Fibroblast of the conjunctiva (primary cell): ENCODE measurements around the gene A2ML1.
"Not testable (repeated sequence)": the region's sequence is repeated elsewhere in the genome, so short reads cannot be mapped to it uniquely, and the experiment has no call there.

Source experiments
- DNase-seq: peaks from one replicate; pipeline ENCODE4 v3.0.0-alpha.2; 2010; ENCODE audit warnings: low read depth

The A2ML1 gene

GRCh38 chr12:8855891-8856290 is 33.5 kb downstream of the A2ML1 start:
- DNase-seq: no peak

GRCh38 chr12:8859448-8859847 is 37.0 kb downstream of the A2ML1 start:
- DNase-seq: not testable (repeated sequence)

- peak; percentile 18 for DNase-seq
Observed at GRCh38 chr12:8860165-8860961, 37.9 kb downstream of the A2ML1 start.

- DNase-seq: no peak
Observed at GRCh38 chr12:8866429-8866828, 44.0 kb downstream of the A2ML1 start.

- no peak for DNase-seq
Observed at GRCh38 chr12:8867009-8867408, 44.6 kb downstream of the A2ML1 start.

GRCh38 chr12:8867786-8868185 is 45.4 kb downstream of the A2ML1 start:
- no peak for DNase-seq

- no peak for DNase-seq
Observed at GRCh38 chr12:8870586-8870985, 48.2 kb downstream of the A2ML1 start.

- DNase-seq: no peak
Observed at GRCh38 chr12:8871068-8871467, 48.6 kb downstream of the A2ML1 start.

- DNase-seq: no peak
Observed at GRCh38 chr12:8876887-8877286, 54.5 kb downstream of the A2ML1 start.

- no peak for DNase-seq
Observed at GRCh38 chr12:8886502-8887284, 64.3 kb downstream of the A2ML1 start.

GRCh38 chr12:8887285-8887715 is 64.9 kb downstream of the A2ML1 start:
- DNase-seq: no peak

GRCh38 chr12:8890313-8891085 is 68.1 kb downstream of the A2ML1 start:
- DNase-seq: no peak

- no peak for DNase-seq
Observed at GRCh38 chr12:8891976-8892375, 69.6 kb downstream of the A2ML1 start.

- no peak for DNase-seq
Observed at GRCh38 chr12:8894378-8894777, 72.0 kb downstream of the A2ML1 start.

GRCh38 chr12:8894986-8895385 is 72.6 kb downstream of the A2ML1 start:
- DNase-seq: no peak

- no peak for DNase-seq
Observed at GRCh38 chr12:8897081-8897480, 74.7 kb downstream of the A2ML1 start.

- DNase-seq: no peak
Observed at GRCh38 chr12:8899830-8900229, 77.4 kb downstream of the A2ML1 start.

- DNase-seq: not testable (repeated sequence)
Observed at GRCh38 chr12:8902703-8903102, 80.3 kb downstream of the A2ML1 start.

GRCh38 chr12:8903646-8904045 is 81.2 kb downstream of the A2ML1 start:
- DNase-seq: no peak

- no peak for DNase-seq
Observed at GRCh38 chr12:8904665-8905064, 82.2 kb downstream of the A2ML1 start.

- no peak for DNase-seq
Observed at GRCh38 chr12:8905546-8905945, 83.1 kb downstream of the A2ML1 start.
